WI38 (cell line): ENCODE results near the gene CRYBA4.

Source experiments
- H3K4me3 ChIP-seq: 2 replicates; pipeline ENCODE4 v1.5.1; 2011; ENCODE audit warnings: low read depth, mild to moderate bottlenecking, control low read depth, low read length
- TF ChIP-seq, protein P1 (sequence below): IDR thresholded peaks from 2 replicates; pipeline ENCODE4 v1.5.1; 2012; ENCODE audit warnings: low read depth, mild to moderate bottlenecking, control low read depth, low read length

CRYBA4 gene

DNA sequence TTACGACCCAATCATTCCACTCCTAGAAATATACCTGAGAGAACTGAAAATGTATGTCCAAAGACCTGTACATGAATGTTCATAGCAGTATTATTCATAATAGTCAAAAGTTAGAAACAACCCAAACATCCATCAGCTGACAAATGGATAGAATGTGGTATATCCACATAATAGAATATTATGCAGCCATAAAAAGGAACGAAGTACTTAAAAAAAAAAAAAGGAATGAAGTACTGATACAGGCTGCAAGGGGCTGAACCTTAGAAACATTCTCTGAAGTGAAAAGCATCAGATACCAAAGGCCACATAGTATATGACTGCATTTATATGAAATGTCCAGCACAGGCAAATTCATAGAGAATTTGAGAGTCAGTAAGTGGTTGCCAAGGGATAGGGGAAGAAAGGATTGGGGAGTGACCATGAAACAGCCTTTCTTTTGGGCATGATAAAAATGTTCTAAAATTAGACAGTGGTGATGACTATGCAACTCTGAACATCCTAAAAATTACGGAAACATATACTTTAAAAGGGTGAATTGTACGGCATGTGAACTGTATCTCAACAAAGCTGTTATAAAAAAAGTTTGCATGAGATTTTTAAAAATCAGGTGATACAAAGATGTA is 33.7 kb upstream of the CRYBA4 start:
- peak overlapping the region; percentile 91 for H3K4me3 ChIP-seq
- TF ChIP-seq, protein P1, sequence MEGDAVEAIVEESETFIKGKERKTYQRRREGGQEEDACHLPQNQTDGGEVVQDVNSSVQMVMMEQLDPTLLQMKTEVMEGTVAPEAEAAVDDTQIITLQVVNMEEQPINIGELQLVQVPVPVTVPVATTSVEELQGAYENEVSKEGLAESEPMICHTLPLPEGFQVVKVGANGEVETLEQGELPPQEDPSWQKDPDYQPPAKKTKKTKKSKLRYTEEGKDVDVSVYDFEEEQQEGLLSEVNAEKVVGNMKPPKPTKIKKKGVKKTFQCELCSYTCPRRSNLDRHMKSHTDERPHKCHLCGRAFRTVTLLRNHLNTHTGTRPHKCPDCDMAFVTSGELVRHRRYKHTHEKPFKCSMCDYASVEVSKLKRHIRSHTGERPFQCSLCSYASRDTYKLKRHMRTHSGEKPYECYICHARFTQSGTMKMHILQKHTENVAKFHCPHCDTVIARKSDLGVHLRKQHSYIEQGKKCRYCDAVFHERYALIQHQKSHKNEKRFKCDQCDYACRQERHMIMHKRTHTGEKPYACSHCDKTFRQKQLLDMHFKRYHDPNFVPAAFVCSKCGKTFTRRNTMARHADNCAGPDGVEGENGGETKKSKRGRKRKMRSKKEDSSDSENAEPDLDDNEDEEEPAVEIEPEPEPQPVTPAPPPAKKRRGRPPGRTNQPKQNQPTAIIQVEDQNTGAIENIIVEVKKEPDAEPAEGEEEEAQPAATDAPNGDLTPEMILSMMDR = no peak

DNA sequence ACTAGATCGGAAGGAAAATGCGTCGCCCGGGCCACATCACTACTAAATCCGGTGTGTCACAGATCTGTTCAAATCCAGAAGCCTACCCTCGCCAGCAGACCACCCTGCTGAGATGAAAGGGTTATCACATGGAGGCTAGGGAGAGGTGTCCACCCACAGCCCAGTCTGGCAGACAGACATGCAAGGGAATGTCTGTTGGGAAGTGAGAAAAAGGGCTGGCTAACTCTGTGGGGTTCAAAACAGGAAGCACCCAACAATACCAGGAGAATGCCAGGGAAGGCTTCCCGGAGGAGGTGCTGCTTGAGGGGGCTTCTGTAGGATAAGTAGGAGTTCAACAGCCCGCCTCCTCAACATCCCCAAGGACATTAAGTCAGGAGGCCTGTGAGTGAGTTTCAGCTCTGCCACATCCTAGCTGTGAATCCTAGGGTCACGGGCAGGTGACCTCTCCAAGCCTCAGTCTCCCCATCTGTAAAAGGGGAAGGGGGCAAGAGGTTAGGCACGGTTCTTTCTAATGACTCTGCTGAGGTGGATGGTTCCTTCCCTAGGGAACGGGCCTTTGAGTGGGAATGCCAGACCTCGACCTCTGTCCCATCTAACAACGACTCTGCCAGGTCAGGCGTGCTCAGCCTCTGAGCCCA is 32.9 kb upstream of the CRYBA4 start:
- TF ChIP-seq, protein P1 = no peak
- H3K4me3 ChIP-seq = peak overlapping the region; percentile 91

DNA sequence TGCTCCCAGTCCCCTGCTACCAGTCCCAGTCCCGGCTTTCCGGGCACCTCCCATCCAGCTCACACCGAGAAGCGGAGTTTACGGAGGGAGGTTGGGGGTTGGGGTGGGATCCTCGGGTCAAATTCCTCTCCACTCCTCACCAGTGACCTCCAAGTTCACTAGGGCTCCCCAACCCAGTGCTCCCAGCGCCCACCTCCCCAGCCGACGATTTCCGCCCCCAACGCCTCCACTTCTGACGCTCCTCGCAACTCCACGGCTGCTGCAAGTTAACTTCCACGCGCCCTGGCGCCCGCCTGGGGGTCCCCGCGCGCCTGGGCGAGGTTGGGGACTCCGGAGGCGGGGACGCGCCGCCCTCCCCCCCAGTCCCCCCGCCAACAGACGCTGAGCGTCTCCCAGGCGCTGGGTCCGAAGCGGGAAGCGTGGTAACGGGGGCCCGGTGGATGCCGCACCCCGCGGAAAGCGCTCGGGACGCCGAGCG is 32.4 kb upstream of the CRYBA4 start:
- TF ChIP-seq, protein P1 = no peak
- peak overlapping the region; percentile 91 for H3K4me3 ChIP-seq

DNA sequence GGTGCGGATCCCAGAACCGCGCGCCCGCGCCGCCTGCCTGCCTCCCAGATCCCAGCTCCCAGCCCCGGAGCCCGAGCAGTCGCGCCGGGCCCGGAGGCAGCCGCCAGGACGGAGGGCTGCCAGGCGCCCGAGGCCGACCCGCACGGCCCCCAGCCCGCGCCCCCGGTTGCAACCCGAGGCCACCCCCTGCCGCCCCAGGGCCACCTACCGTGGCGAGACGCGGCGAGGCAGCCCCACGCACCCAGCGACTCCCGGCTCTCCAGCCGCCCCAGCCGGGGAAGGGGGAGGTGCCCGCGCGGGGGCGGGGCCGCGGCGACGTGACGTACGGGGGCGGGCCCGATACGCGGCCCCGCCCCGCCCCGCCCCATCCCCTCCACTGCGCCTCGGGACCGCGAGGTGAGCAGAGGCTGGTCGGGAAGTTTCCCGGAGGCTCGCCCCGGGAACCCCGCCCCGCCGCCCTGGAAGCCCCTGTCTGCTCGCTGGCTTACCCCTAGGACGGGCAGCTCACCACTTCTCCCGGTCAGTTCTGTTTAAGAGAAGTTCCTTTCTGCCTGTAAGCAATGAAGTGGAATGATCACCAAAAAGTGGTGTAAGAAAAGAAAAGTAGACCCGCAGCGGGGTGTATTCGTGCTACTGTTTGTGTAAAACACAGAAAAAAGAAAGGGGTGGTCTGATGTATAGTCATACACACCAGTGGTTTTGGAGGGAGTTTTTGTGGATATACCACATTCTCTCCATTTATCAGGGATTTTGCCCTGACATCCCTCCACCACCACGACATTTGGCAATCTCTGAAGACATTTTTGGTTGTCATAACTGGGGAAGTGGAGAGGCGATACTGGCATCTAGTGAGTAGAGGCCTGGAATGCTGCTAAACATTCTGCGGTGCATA is 31.7 kb upstream of the CRYBA4 start, which contains the start of gene TPST2:
TPST2 (minus strand) TSS at position 288 of the 892 bp plus-strand sequence. CDS start 48,502 bp downstream, outside the sequence.
- TF ChIP-seq, protein P1 = no peak
- H3K4me3 ChIP-seq = peak within 1 kb of the TSS; percentile 91

DNA sequence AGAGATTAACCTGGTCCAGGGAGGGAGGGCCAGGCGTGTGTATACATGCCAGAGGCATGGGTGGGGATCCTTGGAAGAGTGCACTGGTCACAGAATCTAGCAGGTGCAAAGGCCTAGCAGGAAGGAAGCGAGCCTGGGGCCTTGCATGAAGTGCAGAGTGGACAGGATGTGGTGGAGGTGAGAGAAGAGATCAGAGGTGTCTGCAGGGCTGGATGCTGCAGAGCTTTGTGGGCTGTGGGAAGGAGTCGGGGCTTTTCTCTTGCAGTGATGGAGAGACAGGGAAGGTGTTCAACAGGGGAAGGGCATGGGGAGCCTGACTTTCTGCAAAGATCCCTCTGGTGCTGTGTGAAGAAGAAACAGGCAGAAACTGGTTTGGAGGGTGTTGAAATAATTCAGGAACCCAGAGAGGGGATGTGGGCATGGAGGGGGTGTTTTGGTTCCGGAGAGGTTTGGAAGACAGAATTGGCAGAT is 29.3 kb upstream of the CRYBA4 start:
- H3K4me3 ChIP-seq = no peak overlapping the region

DNA sequence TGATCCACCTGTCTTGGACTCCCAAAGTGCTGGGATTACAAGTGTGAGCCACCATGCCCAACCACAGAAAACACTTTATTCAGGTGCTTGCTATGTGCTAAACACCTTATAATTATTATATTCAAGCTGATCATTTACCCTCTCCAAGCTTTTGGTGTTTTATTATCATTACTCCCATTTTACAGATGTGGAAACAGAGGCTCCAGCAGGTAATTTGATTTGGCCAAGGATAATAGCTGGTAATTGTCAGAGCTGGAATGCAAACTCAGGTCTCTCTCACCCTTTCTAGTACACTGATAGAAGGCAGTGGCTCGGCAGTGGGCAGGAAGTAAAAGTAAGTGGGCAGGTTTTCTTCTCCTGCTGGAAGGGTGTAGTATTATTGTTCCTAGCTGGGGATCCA is 28.0 kb upstream of the CRYBA4 start:
- H3K4me3 ChIP-seq = no peak overlapping the region
- TF ChIP-seq, protein P1 = no peak

More for the DNA sequence above, 29.3 kb upstream of the CRYBA4 start:
- TF ChIP-seq, protein P1 = no peak

DNA sequence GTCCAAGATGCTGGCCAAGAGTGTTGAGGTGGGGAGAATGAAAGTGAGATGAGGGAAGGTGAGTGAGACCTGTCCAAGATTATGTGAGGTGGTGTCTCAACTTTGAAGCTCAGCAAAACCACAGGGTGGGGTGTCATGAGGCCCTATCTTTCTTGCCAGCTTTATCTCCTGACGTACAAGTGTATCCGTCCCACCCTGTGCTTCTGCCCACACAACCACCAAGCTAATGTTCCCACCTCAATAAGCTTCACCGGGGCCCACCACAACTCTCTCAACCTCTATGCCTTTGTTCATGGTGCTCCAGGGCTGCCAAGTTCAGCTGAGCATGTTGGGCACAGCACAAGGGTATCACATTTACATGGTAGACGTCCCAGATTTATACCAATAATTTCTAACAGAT is 24.7 kb upstream of the CRYBA4 start:
- H3K4me3 ChIP-seq = no peak overlapping the region
- TF ChIP-seq, protein P1 = no peak
